Trophoblast cell (in vitro differentiated cells and primary cell): ENCODE data around the gene ZBTB20.
A peak's percentile ranks its signal among the peaks of the same experiment; 100 is the strongest.

ENCODE experiments used
- DNase-seq, 2 donors: peaks; one replicate each; pipeline ENCODE4 v3.0.0-alpha.2; 2016
- H2AFZ ChIP-seq: 2 replicates; pipeline ENCODE4 v1.6.1; 2013; ENCODE audit warnings: low read length, moderate library complexity, mild to moderate bottlenecking; ENCODE audit not compliant: insufficient read depth, poor library complexity
- H2AK5ac ChIP-seq: 2 replicates; pipeline ENCODE4 v1.6.1; 2013; ENCODE audit warnings: mild to moderate bottlenecking, low read length
- H2BK120ac ChIP-seq: 2 replicates; pipeline ENCODE4 v1.6.1; 2013; ENCODE audit warnings: low read length, mild to moderate bottlenecking, moderate library complexity; ENCODE audit not compliant: insufficient read depth, poor library complexity
- H2BK12ac ChIP-seq: 2 replicates; pipeline ENCODE4 v1.6.1; 2013; ENCODE audit warnings: mild to moderate bottlenecking, low read length, moderate library complexity
- H2BK5ac ChIP-seq: 2 replicates; pipeline ENCODE4 v1.6.1; 2013; ENCODE audit warnings: low read length, low read depth, moderate library complexity, mild to moderate bottlenecking; ENCODE audit not compliant: poor library complexity
- H3K14ac ChIP-seq: 2 replicates; pipeline ENCODE4 v1.6.1; 2013; ENCODE audit warnings: mild to moderate bottlenecking, low read length
- H3K18ac ChIP-seq: 2 replicates; pipeline ENCODE4 v1.6.1; 2013; ENCODE audit warnings: mild to moderate bottlenecking, low read length
- H3K23ac ChIP-seq: 2 replicates; pipeline ENCODE4 v1.6.1; 2013; ENCODE audit warnings: low read length
- H3K27ac ChIP-seq: 2 replicates; pipeline ENCODE4 v1.5.1; 2013; ENCODE audit warnings: low read depth, mild to moderate bottlenecking, inconsistent platforms, low read length, moderate library complexity
- H3K27me3 ChIP-seq: 2 replicates; pipeline ENCODE4 v1.6.1; 2013; ENCODE audit warnings: inconsistent platforms, mild to moderate bottlenecking, low read length, moderate library complexity; ENCODE audit not compliant: insufficient read depth
- H3K36me3 ChIP-seq, 2 experiments: 1 replicate in 1 of 2; 2 replicates in 1 of 2; pipeline ENCODE4 v1.6.1; 2013; ENCODE audit warnings: low read length in 2 of 2, mild to moderate bottlenecking in 2 of 2, moderate library complexity in 1 of 2; ENCODE audit not compliant: insufficient read depth in 2 of 2, control insufficient read depth in 1 of 2
- H3K4ac ChIP-seq: 2 replicates; pipeline ENCODE4 v1.6.1; 2013; ENCODE audit warnings: low read depth, mild to moderate bottlenecking, low read length, moderate library complexity
- H3K4me1 ChIP-seq, 2 experiments: 1 replicate in 1 of 2; 2 replicates in 1 of 2; pipeline ENCODE4 v1.6.1; 2013; ENCODE audit warnings: low read length in 2 of 2, mild to moderate bottlenecking in 2 of 2, moderate library complexity in 1 of 2; ENCODE audit not compliant: insufficient read depth in 2 of 2, control insufficient read depth in 1 of 2
- H3K4me2 ChIP-seq: 2 replicates; pipeline ENCODE4 v1.6.1; 2013; ENCODE audit warnings: inconsistent platforms, mild to moderate bottlenecking, low read length, moderate library complexity
- H3K4me3 ChIP-seq: 2 replicates; pipeline ENCODE4 v1.5.1; 2013; ENCODE audit warnings: mild to moderate bottlenecking, low read depth, low read length, inconsistent platforms
- H3K79me1 ChIP-seq: one replicate; pipeline ENCODE4 v1.6.1; 2013; ENCODE audit warnings: low read length
- H3K79me2 ChIP-seq: 2 replicates; pipeline ENCODE4 v1.6.1; 2013; ENCODE audit warnings: low read length, mild to moderate bottlenecking; ENCODE audit not compliant: control insufficient read depth, insufficient read depth, poor library complexity
- H3K9ac ChIP-seq: 2 replicates; pipeline ENCODE4 v1.6.1; 2013; ENCODE audit warnings: mild to moderate bottlenecking, low read length
- H3K9me3 ChIP-seq: 2 replicates; pipeline ENCODE4 v1.6.1; 2013; ENCODE audit warnings: low read depth, mild to moderate bottlenecking, control low read depth, inconsistent platforms, low read length; ENCODE audit not compliant: insufficient read depth
- H4K12ac ChIP-seq: 2 replicates; pipeline ENCODE4 v1.6.1; 2013; ENCODE audit warnings: low read depth, mild to moderate bottlenecking, low read length, moderate library complexity
- H4K8ac ChIP-seq: 2 replicates; pipeline ENCODE4 v1.6.1; 2013; ENCODE audit warnings: low read depth, mild to moderate bottlenecking, low read length, moderate library complexity
- H4K91ac ChIP-seq: one replicate; pipeline ENCODE4 v1.6.1; 2013; ENCODE audit warnings: low read depth, mild to moderate bottlenecking, low read length, moderate library complexity
- WGBS: extraction: QIAGEN DNeasy Blood & Tissue Kit; methylation state at CpG from one replicate; pipeline ENCODE4 v1.1.7; 2013; ENCODE audit warnings: missing lambda C conversion rate; ENCODE audit not compliant: insufficient read length, insufficient coverage; ENCODE audit errors: extremely low coverage; 5-methylcytosine and 5-hydroxymethylcytosine counted together

Gene ZBTB20

GRCh38 chr3:114351123-114351821 lies 795.8 kb downstream of the ZBTB20 start:
- no peaks in the 10 kb centered on the region for H3K79me1 ChIP-seq
- H3K4me3 ChIP-seq = peak overlapping the region; percentile 10
- H3K4me2 ChIP-seq = no peak overlapping the region
- no peak overlapping the region for H3K14ac ChIP-seq
- no peak overlapping the region for H2AFZ ChIP-seq
- H4K8ac ChIP-seq = no peak overlapping the region
- peaks cover 3 to 5% of the 10 kb centered on the region in 2 experiments for H3K4me1 ChIP-seq
- H3K4ac ChIP-seq = no peak overlapping the region
- no CpG with 5 or more reads among the region's 64 CpGs for WGBS
- no peaks in the 10 kb centered on the region for H3K79me2 ChIP-seq
- no peak overlapping the region for H4K12ac ChIP-seq
- peak; percentile 6 to 19 for DNase-seq
- H2AK5ac ChIP-seq = no peak overlapping the region
- no peak overlapping the region for H3K27ac ChIP-seq
- H3K27me3 ChIP-seq = no peaks in the 10 kb centered on the region
- no peak overlapping the region for H4K91ac ChIP-seq
- no peak overlapping the region for H3K23ac ChIP-seq
- no peak overlapping the region for H2BK12ac ChIP-seq
- H3K9ac ChIP-seq = no peak overlapping the region
- no peaks in the 10 kb centered on the region for H3K36me3 ChIP-seq
- no peak overlapping the region for H2BK120ac ChIP-seq
- H3K18ac ChIP-seq = no peak overlapping the region
- H2BK5ac ChIP-seq = no peak overlapping the region
- peaks cover 11% of the 10 kb centered on the region for H3K9me3 ChIP-seq

- H3K27me3 ChIP-seq = no peaks in the 10 kb centered on the region
- no peak overlapping the region for H3K4ac ChIP-seq
- no peaks in the 10 kb centered on the region for H3K36me3 ChIP-seq
- no peaks in the 10 kb centered on the region for H3K79me1 ChIP-seq
- no peak overlapping the region for H3K9ac ChIP-seq
- H3K27ac ChIP-seq = no peak overlapping the region
- H3K14ac ChIP-seq = no peak overlapping the region
- no CpG with 5 or more reads among the region's 24 CpGs for WGBS
- H3K4me3 ChIP-seq = no peak overlapping the region
- peaks cover 11% of the 10 kb centered on the region for H3K9me3 ChIP-seq
- no peak overlapping the region for H2AK5ac ChIP-seq
- no peak overlapping the region for H2BK5ac ChIP-seq
- H2BK12ac ChIP-seq = no peak overlapping the region
- H3K4me1 ChIP-seq = peaks cover 3 to 5% of the 10 kb centered on the region in 2 experiments
- H3K79me2 ChIP-seq = no peaks in the 10 kb centered on the region
- H4K91ac ChIP-seq = no peak overlapping the region
- H4K12ac ChIP-seq = no peak overlapping the region
- H4K8ac ChIP-seq = no peak overlapping the region
- DNase-seq = no peak
- H3K18ac ChIP-seq = no peak overlapping the region
- H3K4me2 ChIP-seq = no peak overlapping the region
- H2AFZ ChIP-seq = no peak overlapping the region
- no peak overlapping the region for H3K23ac ChIP-seq
- no peak overlapping the region for H2BK120ac ChIP-seq
Measured at GRCh38 chr3:114350690-114351089, 796.4 kb downstream of the ZBTB20 start.

GRCh38 chr3:114350271-114350670 lies 796.8 kb downstream of the ZBTB20 start:
- Histone ChIP-seq H3K9me3 (peaks cover 11% of the 10 kb centered on the region), H3K14ac (no peak overlapping the region), H3K4me1 (peaks cover 3 to 5% of the 10 kb centered on the region in 2 experiments), H4K91ac (no peak overlapping the region), H2BK120ac (no peak overlapping the region), H3K27me3 (no peaks in the 10 kb centered on the region), H2AK5ac (no peak overlapping the region), H3K18ac (no peak overlapping the region), H3K27ac (no peak overlapping the region), H3K4ac (no peak overlapping the region), H3K23ac (no peak overlapping the region), H3K4me3 (no peak overlapping the region), H3K79me1 (no peaks in the 10 kb centered on the region), H2AFZ (no peak overlapping the region), H3K9ac (no peak overlapping the region), H3K36me3 (no peaks in the 10 kb centered on the region), H3K79me2 (no peaks in the 10 kb centered on the region), H4K12ac (no peak overlapping the region), H2BK12ac (no peak overlapping the region), H2BK5ac (no peak overlapping the region), H4K8ac (no peak overlapping the region), H3K4me2 (no peak overlapping the region)
- no CpG with 5 or more reads among the region's 12 CpGs for WGBS
- DNase-seq = no peak

- Histone ChIP-seq H2AFZ (no peak overlapping the region), H3K9ac (no peak overlapping the region), H2BK12ac (no peak overlapping the region), H3K4me3 (no peak overlapping the region), H3K14ac (no peak overlapping the region), H3K79me2 (no peaks in the 10 kb centered on the region), H3K27me3 (no peaks in the 10 kb centered on the region), H3K4me2 (no peak overlapping the region), H4K12ac (no peak overlapping the region), H2BK5ac (no peak overlapping the region), H3K9me3 (no peaks in the 10 kb centered on the region), H3K79me1 (no peaks in the 10 kb centered on the region), H3K4me1 (no peaks in the 10 kb centered on the region), H3K23ac (no peak overlapping the region), H4K91ac (no peak overlapping the region), H3K18ac (no peak overlapping the region), H2AK5ac (no peak overlapping the region), H3K4ac (no peak overlapping the region), H3K27ac (no peak overlapping the region), H3K36me3 (no peaks in the 10 kb centered on the region), H2BK120ac (no peak overlapping the region), H4K8ac (no peak overlapping the region)
- no CpG with 5 or more reads among the region's 1 CpG for WGBS
- DNase-seq = no peak
Measured at GRCh38 chr3:114344492-114344891, 802.6 kb downstream of the ZBTB20 start.
